H9 (cell line): Measurements from ENCODE around the gene PLCB1. TPM values are rescaled to one million over a fixed set of nuclear protein-coding genes. Genes with fewer than 3 reads are reported as not detected.

Experiments used
- DNase-seq: peaks from one replicate; pipeline ENCODE4 v3.0.0-alpha.2; 2017
- H2AFZ ChIP-seq: one replicate; pipeline ENCODE4 v1.6.1; 2013; ENCODE audit warnings: mild to moderate bottlenecking, low read length, control low read depth, moderate library complexity
- H2AK5ac ChIP-seq: 2 replicates; pipeline ENCODE4 v1.6.1; 2013; ENCODE audit warnings: low read length, control low read depth, mixed read lengths; ENCODE audit not compliant: insufficient read length
- H2BK120ac ChIP-seq: one replicate; pipeline ENCODE4 v1.6.1; 2013; ENCODE audit warnings: low read depth, mild to moderate bottlenecking, low read length, control low read depth, inconsistent platforms; ENCODE audit not compliant: poor library complexity, severe bottlenecking
- H2BK12ac ChIP-seq: 2 replicates; pipeline ENCODE4 v1.6.1; 2013; ENCODE audit warnings: low read length, control low read depth, mixed read lengths, low read depth; ENCODE audit not compliant: insufficient read length
- H2BK15ac ChIP-seq: 2 replicates; pipeline ENCODE4 v1.6.1; 2013; ENCODE audit warnings: low read depth, low read length, control low read depth
- H2BK20ac ChIP-seq: one replicate; pipeline ENCODE4 v1.6.1; 2013; ENCODE audit warnings: low read depth, mild to moderate bottlenecking, low read length, control low read depth, inconsistent platforms; ENCODE audit not compliant: poor library complexity, severe bottlenecking
- H2BK5ac ChIP-seq: 2 replicates; pipeline ENCODE4 v1.6.1; 2013; ENCODE audit warnings: low read length, control low read depth, mixed read lengths; ENCODE audit not compliant: insufficient read length
- H3K14ac ChIP-seq: 2 replicates; pipeline ENCODE4 v1.6.1; 2013; ENCODE audit warnings: low read length, control low read depth; ENCODE audit not compliant: insufficient read depth
- H3K18ac ChIP-seq: 2 replicates; pipeline ENCODE4 v1.6.1; 2013; ENCODE audit warnings: low read depth, mild to moderate bottlenecking, mixed read lengths, low read length, control low read depth; ENCODE audit not compliant: insufficient read length
- H3K23ac ChIP-seq: 2 replicates; pipeline ENCODE4 v1.6.1; 2013; ENCODE audit warnings: low read length, control low read depth, mixed read lengths, low read depth; ENCODE audit not compliant: insufficient read length
- H3K23me2 ChIP-seq: 2 replicates; pipeline ENCODE4 v1.6.1; 2013; ENCODE audit warnings: low read depth, mild to moderate bottlenecking, mixed read lengths, low read length, control low read depth; ENCODE audit not compliant: insufficient read length, poor library complexity, severe bottlenecking
- H3K27ac ChIP-seq: 2 replicates; pipeline ENCODE4 v1.5.1; 2013; ENCODE audit warnings: low read length, control low read depth, mixed read lengths, low read depth; ENCODE audit not compliant: insufficient read length
- H3K27me3 ChIP-seq: 2 replicates; pipeline ENCODE4 v1.6.1; 2013; ENCODE audit warnings: low read length, control low read depth, inconsistent platforms; ENCODE audit not compliant: insufficient read depth
- H3K4ac ChIP-seq: 2 replicates; pipeline ENCODE4 v1.6.1; 2013; ENCODE audit warnings: low read depth, mild to moderate bottlenecking, control low read depth, inconsistent platforms, low read length, moderate library complexity
- H3K4me1 ChIP-seq: 2 replicates; pipeline ENCODE4 v1.6.1; 2013; ENCODE audit warnings: low read length, control low read depth, inconsistent platforms; ENCODE audit not compliant: insufficient read depth
- H3K4me2 ChIP-seq: 2 replicates; pipeline ENCODE4 v1.6.1; 2013; ENCODE audit warnings: low read length, control low read depth, mixed read lengths; ENCODE audit not compliant: insufficient read length, insufficient read depth
- H3K56ac ChIP-seq: 2 replicates; pipeline ENCODE4 v1.6.1; 2013; ENCODE audit warnings: low read depth, mild to moderate bottlenecking, mixed read lengths, low read length, control low read depth; ENCODE audit not compliant: insufficient read length
- H3K79me1 ChIP-seq: 2 replicates; pipeline ENCODE4 v1.6.1; 2013; ENCODE audit warnings: low read depth, mild to moderate bottlenecking, moderate library complexity, low read length, control low read depth, inconsistent platforms; ENCODE audit not compliant: insufficient read depth, poor library complexity, severe bottlenecking
- H3K79me2 ChIP-seq: 2 replicates; pipeline ENCODE4 v1.6.1; 2013; ENCODE audit warnings: low read length, control low read depth, inconsistent platforms; ENCODE audit not compliant: insufficient read depth
- H3K9ac ChIP-seq: 2 replicates; pipeline ENCODE4 v1.6.1; 2013; ENCODE audit warnings: low read length, control low read depth, mixed read lengths; ENCODE audit not compliant: insufficient read length; ENCODE audit errors: extremely low read depth
- H3K9me3 ChIP-seq: one replicate; pipeline ENCODE4 v1.6.1; 2013; ENCODE audit warnings: low read depth, low read length, inconsistent platforms; ENCODE audit not compliant: control insufficient read depth
- H3T11ph ChIP-seq: one replicate; pipeline ENCODE4 v1.6.1; 2013; ENCODE audit warnings: mild to moderate bottlenecking, low read length, control low read depth, inconsistent platforms
- H4K20me1 ChIP-seq: one replicate; pipeline ENCODE4 v1.6.1; 2013; ENCODE audit not compliant: control insufficient read depth, insufficient read length, insufficient read depth
- H4K5ac ChIP-seq: 2 replicates; pipeline ENCODE4 v1.6.1; 2013; ENCODE audit warnings: low read depth, mild to moderate bottlenecking, mixed read lengths, low read length, control low read depth; ENCODE audit not compliant: insufficient read length
- H4K8ac ChIP-seq: replicated peaks from 2 replicates; pipeline ENCODE4 v1.6.1; 2013; ENCODE audit warnings: low read length, control low read depth, mixed read lengths, low read depth; ENCODE audit not compliant: insufficient read length
- H4K91ac ChIP-seq: 2 replicates; pipeline ENCODE4 v1.6.1; 2013; ENCODE audit warnings: low read depth, mild to moderate bottlenecking, moderate library complexity, mixed read lengths, low read length, control low read depth; ENCODE audit not compliant: insufficient read length
- H3K27ac Mint-ChIP-seq, 3 experiments: 2 replicates in 2 of 3; 3 replicates in 1 of 3; pipeline ENCODE4 v1.8.0; 2020 to 2021; ENCODE audit warnings: mixed read lengths in 3 of 3, mild to moderate bottlenecking in 1 of 3, moderate library complexity in 1 of 3
- H3K27me3 Mint-ChIP-seq: 2 replicates; pipeline ENCODE4 v1.8.0; 2021; ENCODE audit warnings: low read depth, mild to moderate bottlenecking, moderate library complexity, mixed read lengths
- H3K36me3 Mint-ChIP-seq, 3 experiments: 2 replicates in 2 of 3; 3 replicates in 1 of 3; pipeline ENCODE4 v1.8.0; 2020 to 2021; ENCODE audit warnings: low read depth in 3 of 3, mixed read lengths in 3 of 3; ENCODE audit not compliant: insufficient read depth in 1 of 3
- H3K4me1 Mint-ChIP-seq, 2 experiments: 2 replicates each; pipeline ENCODE4 v1.8.0; 2020; ENCODE audit warnings: mixed read lengths in 2 of 2
- H3K4me3 Mint-ChIP-seq, 2 experiments: 2 replicates in 1 of 2; 3 replicates in 1 of 2; pipeline ENCODE4 v1.8.0; 2020 to 2021; ENCODE audit warnings: mild to moderate bottlenecking in 2 of 2, mixed read lengths in 2 of 2, moderate library complexity in 1 of 2
- H3K9me3 Mint-ChIP-seq, 2 experiments: 2 replicates in 1 of 2; 3 replicates in 1 of 2; pipeline ENCODE4 v1.8.0; 2020; ENCODE audit warnings: mild to moderate bottlenecking in 2 of 2, mixed read lengths in 2 of 2, moderate library complexity in 1 of 2
- CTCF ChIP-seq: fragments of 200-600 bp; sonication (generic); conservative IDR thresholded peaks from 3 replicates; pipeline ENCODE4 v1.8.0; 2021; ENCODE audit warnings: antibody characterized with exemption, mild to moderate bottlenecking
- WGBS: extraction: QIAGEN DNeasy Blood & Tissue Kit; methylation state at CpG from one replicate; pipeline ENCODE4 v1.1.7; 2013; ENCODE audit warnings: missing lambda C conversion rate, low lambda C conversion rate, mixed read lengths; ENCODE audit not compliant: insufficient read length; ENCODE audit errors: extremely low coverage; 5-methylcytosine and 5-hydroxymethylcytosine counted together
- total RNA-seq: library from RNA; stranded (reverse); gene quantifications from 2 replicates; pipeline ENCODE4 v1.2.1, GENCODE V29; 2021

PLCB1 gene
- total RNA-seq, 1 experiment from 2014 or later, result 11.5 TPM

DNA sequence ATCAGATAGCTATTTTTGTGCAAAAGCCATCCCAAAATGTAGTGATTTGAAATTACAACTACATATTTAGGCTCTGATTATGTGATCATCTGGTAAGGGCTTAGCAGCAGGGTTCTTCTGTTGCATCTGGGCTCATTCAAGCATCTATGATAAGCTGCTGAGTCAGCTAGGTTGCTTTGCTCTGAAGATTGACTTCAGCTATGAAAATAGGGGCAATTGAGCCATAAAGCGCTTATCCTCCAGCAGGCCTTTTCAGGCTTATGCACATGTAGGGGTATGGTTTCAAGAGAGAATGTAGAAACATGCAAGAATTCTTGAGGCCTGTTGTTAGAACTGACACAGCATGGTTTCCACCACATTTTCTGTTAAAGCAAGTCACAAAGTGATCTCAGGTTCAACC lies 114.1 kb downstream of the PLCB1 start:
- H4K20me1 ChIP-seq, result no peaks in the 10 kb centered on the region
- no peaks in the 10 kb centered on the region for H3K9me3 ChIP-seq
- no peaks in the 10 kb centered on the region for H3K79me1 ChIP-seq
- H3K18ac ChIP-seq, result no peak overlapping the region
- H3K27ac Mint-ChIP-seq, result peak overlapping the region in 1 of 3 experiments; percentile 31; a peak in 2 of 7 replicates
- H4K5ac ChIP-seq, result no peak overlapping the region
- H2BK12ac ChIP-seq, result no peak overlapping the region
- H3K56ac ChIP-seq, result no peak overlapping the region
- no peak overlapping the region for H2BK5ac ChIP-seq
- no peak overlapping the region for H3K4me2 ChIP-seq
- H2BK15ac ChIP-seq, result no peak overlapping the region
- no peaks in the 10 kb centered on the region for H3K79me2 ChIP-seq
- H3K23ac ChIP-seq, result no peak overlapping the region
- no CpG with 5 or more reads among the region's 1 CpG for WGBS
- H3K27me3 Mint-ChIP-seq, result no peaks in the 10 kb centered on the region
- H2AK5ac ChIP-seq, result no peak overlapping the region
- no peak overlapping the region for H3K27ac ChIP-seq
- H2BK120ac ChIP-seq, result no peak overlapping the region
- H3K23me2 ChIP-seq, result no peaks in the 10 kb centered on the region
- H2BK20ac ChIP-seq, result no peak overlapping the region
- H3K14ac ChIP-seq, result no peak overlapping the region
- H4K8ac ChIP-seq, result no peak overlapping the region
- H2AFZ ChIP-seq, result no peak overlapping the region
- H3K4me1 Mint-ChIP-seq, result peaks cover 6 to 9% of the 10 kb centered on the region in 2 experiments; a peak in 3 of 4 replicates
- H4K91ac ChIP-seq, result no peak overlapping the region
- no peaks in the 10 kb centered on the region for H3K9me3 Mint-ChIP-seq
- H3K36me3 Mint-ChIP-seq, result no peaks in the 10 kb centered on the region
- no peak for TF ChIP-seq CTCF
- no peaks in the 10 kb centered on the region; the same call in 1 of the 2 replicates for H3K4me1 ChIP-seq
- no peak for DNase-seq
- H3T11ph ChIP-seq, result no peak overlapping the region
- no peaks in the 10 kb centered on the region for H3K27me3 ChIP-seq
- no peak overlapping the region for H3K4me3 Mint-ChIP-seq
- H3K4ac ChIP-seq, result no peak overlapping the region
- no peak overlapping the region for H3K9ac ChIP-seq
